Naive B cell (primary cell): ENCODE data around the gene DYNC1H1. TPM values are rescaled to one million over a fixed set of nuclear protein-coding genes. Genes with fewer than 3 reads are reported as not detected.
A peak's percentile ranks its signal among the peaks of the same experiment; 100 is the strongest.

ENCODE experiments used
- ATAC-seq, 2 donors: fragments of 150-1000 bp; cut with Tn5 transposase; 2 replicates each; pipeline ENCODE4 v1.10.0; 2021; ENCODE audit warnings: low read depth in 2 of 2, mild to moderate bottlenecking in 2 of 2, moderate library complexity in 2 of 2
- DNase-seq: peaks from one replicate; pipeline ENCODE4 v3.0.0; 2022
- H3K27ac Mint-ChIP-seq, 6 donors: one replicate each; pipeline ENCODE4 v1.8.0; 2020 to 2022; ENCODE audit warnings: mild to moderate bottlenecking in 6 of 6, mixed read lengths in 6 of 6, moderate library complexity in 5 of 6, inconsistent platforms in 2 of 6
- H3K27me3 Mint-ChIP-seq, 3 donors: one replicate each; pipeline ENCODE4 v1.8.0; 2021 to 2022; ENCODE audit warnings: mixed read lengths in 3 of 3, mild to moderate bottlenecking in 1 of 3
- H3K36me3 Mint-ChIP-seq, 2 donors: one replicate each; pipeline ENCODE4 v1.8.0; 2020 to 2022; ENCODE audit warnings: mixed read lengths in 2 of 2, inconsistent platforms in 1 of 2, mild to moderate bottlenecking in 1 of 2
- H3K4me1 Mint-ChIP-seq, 3 donors: one replicate each; pipeline ENCODE4 v1.8.0; 2020 to 2022; ENCODE audit warnings: mixed read lengths in 3 of 3, inconsistent platforms in 1 of 3, mild to moderate bottlenecking in 1 of 3, moderate library complexity in 1 of 3
- H3K4me3 Mint-ChIP-seq, 8 donors: one replicate each; pipeline ENCODE4 v1.8.0; 2020 to 2022; ENCODE audit warnings: mild to moderate bottlenecking in 8 of 8, mixed read lengths in 8 of 8, moderate library complexity in 8 of 8, inconsistent platforms in 2 of 8
- H3K9me3 Mint-ChIP-seq, 7 donors: one replicate each; pipeline ENCODE4 v1.8.0; 2020 to 2022; ENCODE audit warnings: mixed read lengths in 7 of 7, mild to moderate bottlenecking in 5 of 7, inconsistent platforms in 2 of 7, moderate library complexity in 1 of 7
- polyA plus RNA-seq, 6 donors: library from polyadenylated mRNA; unstranded; fragments of 300-500 nt; fragmentation: Illumina TruSeq; gene quantifications; one replicate each; pipeline ENCODE4 v1.2.3, GENCODE V29; 2021; ENCODE audit warnings: low read depth in 6 of 6

DYNC1H1 gene
- polyA plus RNA-seq, 6 donors from 2014 or later: 7.4 to 40.9 (median 27.7) TPM

GRCh38 chr14:102005336-102005735 is 41.0 kb downstream of the DYNC1H1 start:
- Mint-ChIP-seq H3K27ac (no peak overlapping the region), H3K4me1 (no peaks in the 10 kb centered on the region), H3K9me3 (no peaks in the 10 kb centered on the region), H3K27me3 (no peaks in the 10 kb centered on the region), H3K36me3 (peaks cover 6 to 23% of the 10 kb centered on the region in 2 donors), H3K4me3 (no peak overlapping the region)
- ATAC-seq: no peak
- DNase-seq: no peak

GRCh38 chr14:102007916-102008418 is 43.6 kb downstream of the DYNC1H1 start:
- peaks cover 23 to 30% of the 10 kb centered on the region in 2 donors for H3K36me3 Mint-ChIP-seq
- no peaks in the 10 kb centered on the region for H3K9me3 Mint-ChIP-seq
- no peaks in the 10 kb centered on the region for H3K4me1 Mint-ChIP-seq
- no peak overlapping the region for H3K4me3 Mint-ChIP-seq
- DNase-seq (no peak), ATAC-seq (no peak)
- peak overlapping the region in 1 of 6 donors; percentile 85 for H3K27ac Mint-ChIP-seq
- H3K27me3 Mint-ChIP-seq: no peaks in the 10 kb centered on the region

GRCh38 chr14:102008891-102009290 is 44.5 kb downstream of the DYNC1H1 start:
- no peak overlapping the region for H3K27ac Mint-ChIP-seq
- H3K9me3 Mint-ChIP-seq: no peaks in the 10 kb centered on the region
- DNase-seq (no peak), ATAC-seq (no peak)
- H3K36me3 Mint-ChIP-seq: peaks cover 33 to 37% of the 10 kb centered on the region in 2 donors
- H3K27me3 Mint-ChIP-seq: no peaks in the 10 kb centered on the region
- no peak overlapping the region for H3K4me3 Mint-ChIP-seq
- H3K4me1 Mint-ChIP-seq: no peaks in the 10 kb centered on the region

GRCh38 chr14:102011631-102012030 is 47.3 kb downstream of the DYNC1H1 start:
- ATAC-seq: no peak
- H3K9me3 Mint-ChIP-seq: no peaks in the 10 kb centered on the region
- H3K27me3 Mint-ChIP-seq: no peaks in the 10 kb centered on the region
- DNase-seq: no peak
- H3K4me3 Mint-ChIP-seq: no peak overlapping the region
- H3K4me1 Mint-ChIP-seq: no peaks in the 10 kb centered on the region
- peak overlapping the region in 1 of 6 donors; percentile 12 for H3K27ac Mint-ChIP-seq
- H3K36me3 Mint-ChIP-seq: peaks cover 38 to 41% of the 10 kb centered on the region in 2 donors

GRCh38 chr14:102012336-102012735 is 48.0 kb downstream of the DYNC1H1 start:
- Mint-ChIP-seq H3K9me3 (no peaks in the 10 kb centered on the region), H3K27ac (no peak overlapping the region), H3K36me3 (peaks cover 40 to 41% of the 10 kb centered on the region in 2 donors), H3K4me1 (no peaks in the 10 kb centered on the region), H3K4me3 (no peak overlapping the region), H3K27me3 (no peaks in the 10 kb centered on the region)
- no peak for DNase-seq
- no peak for ATAC-seq

GRCh38 chr14:102013669-102014200 is 49.4 kb downstream of the DYNC1H1 start:
- peak overlapping the region in 2 of 6 donors; percentile 23 to 89 for H3K27ac Mint-ChIP-seq
- peaks cover 41% of the 10 kb centered on the region in 2 donors for H3K36me3 Mint-ChIP-seq

GRCh38 chr14:102015045-102015685 is 50.8 kb downstream of the DYNC1H1 start:
- H3K4me3 Mint-ChIP-seq: no peak overlapping the region
- peaks cover 32 to 37% of the 10 kb centered on the region in 2 donors for H3K36me3 Mint-ChIP-seq
- no peaks in the 10 kb centered on the region for H3K27me3 Mint-ChIP-seq

More at GRCh38 chr14:102013669-102014200, 49.4 kb downstream of the DYNC1H1 start:
- ATAC-seq (no peak), DNase-seq (no peak)
- Mint-ChIP-seq H3K4me1 (no peaks in the 10 kb centered on the region), H3K9me3 (no peaks in the 10 kb centered on the region), H3K27me3 (no peaks in the 10 kb centered on the region), H3K4me3 (no peak overlapping the region)

GRCh38 chr14:102015771-102016170 is 51.4 kb downstream of the DYNC1H1 start:
- Mint-ChIP-seq H3K36me3 (peaks cover 30 to 31% of the 10 kb centered on the region in 2 donors), H3K4me1 (no peaks in the 10 kb centered on the region), H3K9me3 (no peaks in the 10 kb centered on the region), H3K27ac (no peak overlapping the region), H3K27me3 (no peaks in the 10 kb centered on the region), H3K4me3 (no peak overlapping the region)
- DNase-seq: no peak
- ATAC-seq: no peak

More at GRCh38 chr14:102015045-102015685, 50.8 kb downstream of the DYNC1H1 start:
- no peaks in the 10 kb centered on the region for H3K9me3 Mint-ChIP-seq
- H3K4me1 Mint-ChIP-seq: no peaks in the 10 kb centered on the region
- DNase-seq (no peak), ATAC-seq (no peak)
- H3K27ac Mint-ChIP-seq: peak overlapping the region in 1 of 6 donors; percentile 29

GRCh38 chr14:102016420-102017090 is 52.2 kb downstream of the DYNC1H1 start:
- H3K9me3 Mint-ChIP-seq: no peaks in the 10 kb centered on the region

GRCh38 chr14:102018251-102018650 is 53.9 kb downstream of the DYNC1H1 start:
- Mint-ChIP-seq H3K4me1 (no peaks in the 10 kb centered on the region), H3K27me3 (no peaks in the 10 kb centered on the region), H3K36me3 (peaks cover 15 to 22% of the 10 kb centered on the region in 2 donors), H3K27ac (no peak overlapping the region), H3K9me3 (no peaks in the 10 kb centered on the region), H3K4me3 (no peak overlapping the region)
- no peak for DNase-seq
- ATAC-seq: no peak

More at GRCh38 chr14:102016420-102017090, 52.2 kb downstream of the DYNC1H1 start:
- Mint-ChIP-seq H3K27me3 (no peaks in the 10 kb centered on the region), H3K4me3 (peak overlapping the region in 1 of 8 donors; percentile 29), H3K27ac (peak overlapping the region in 1 of 6 donors; percentile 44), H3K36me3 (peaks cover 28 to 30% of the 10 kb centered on the region in 2 donors), H3K4me1 (no peaks in the 10 kb centered on the region)
- DNase-seq (no peak), ATAC-seq (no peak)

- H3K27ac Mint-ChIP-seq: peak overlapping the region in 1 of 6 donors; percentile 28
- H3K4me3 Mint-ChIP-seq: no peak overlapping the region
- DNase-seq (no peak), ATAC-seq (no peak)
- H3K36me3 Mint-ChIP-seq: peaks cover 7 to 19% of the 10 kb centered on the region in 2 donors
- H3K27me3 Mint-ChIP-seq: no peaks in the 10 kb centered on the region
- H3K9me3 Mint-ChIP-seq: no peaks in the 10 kb centered on the region
- H3K4me1 Mint-ChIP-seq: no peaks in the 10 kb centered on the region
These were observed 54.7 kb downstream of the DYNC1H1 start for GRCh38 chr14:102019006-102019540.

GRCh38 chr14:102020058-102020971 is 55.9 kb downstream of the DYNC1H1 start:
- H3K4me3 Mint-ChIP-seq: no peak overlapping the region
- no peaks in the 10 kb centered on the region for H3K9me3 Mint-ChIP-seq
- H3K27me3 Mint-ChIP-seq: no peaks in the 10 kb centered on the region
- no peak for DNase-seq
- no peaks in the 10 kb centered on the region for H3K4me1 Mint-ChIP-seq
- H3K27ac Mint-ChIP-seq: peak overlapping the region in 1 of 6 donors; percentile 15
- ATAC-seq: no peak
- H3K36me3 Mint-ChIP-seq: peaks cover 7 to 22% of the 10 kb centered on the region in 2 donors

- peak overlapping the region in 2 of 6 donors; percentile 11 to 44 for H3K27ac Mint-ChIP-seq
- no peaks in the 10 kb centered on the region for H3K9me3 Mint-ChIP-seq
- no peak overlapping the region for H3K4me3 Mint-ChIP-seq
- peaks cover 29 to 32% of the 10 kb centered on the region in 2 donors for H3K36me3 Mint-ChIP-seq
- no peak for ATAC-seq
- no peak for DNase-seq
- no peaks in the 10 kb centered on the region for H3K27me3 Mint-ChIP-seq
- peaks cover 0 to 5% (median 0%) of the 10 kb centered on the region in 3 donors for H3K4me1 Mint-ChIP-seq
These were observed 62.6 kb downstream of the DYNC1H1 start for GRCh38 chr14:102026934-102027333.
